ENCODE data around the gene SLC48A1. TPM values are rescaled to one million over a fixed set of nuclear protein-coding genes. Genes with fewer than 3 reads are reported as not detected.

SLC48A1 gene
- total and polyA plus RNA-seq, 4 donors, result 6.1 to 15.4 (median 9.3) TPM

DNA sequence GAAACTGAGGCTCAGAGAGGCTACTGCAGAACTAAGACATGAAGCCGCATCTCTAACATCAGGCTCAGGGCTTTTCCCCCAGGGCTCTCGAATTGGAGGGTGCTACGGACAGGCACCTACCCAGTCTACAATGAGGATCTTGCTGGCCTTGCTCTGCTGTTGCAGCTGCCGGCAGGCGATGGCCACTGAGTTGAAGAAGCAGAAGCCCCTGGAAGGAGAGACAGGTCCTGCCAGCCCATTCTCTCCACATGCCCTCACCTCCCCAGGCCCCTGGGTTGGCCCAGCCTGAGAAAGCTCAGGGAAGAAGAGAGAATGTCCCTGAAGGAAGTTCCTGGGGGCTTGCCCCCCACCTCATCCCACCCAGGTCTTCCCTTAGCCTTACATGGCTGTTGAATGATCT is 16.1 kb downstream of the SLC48A1 start (continued):
- TF ChIP-seq, protein P1, sequence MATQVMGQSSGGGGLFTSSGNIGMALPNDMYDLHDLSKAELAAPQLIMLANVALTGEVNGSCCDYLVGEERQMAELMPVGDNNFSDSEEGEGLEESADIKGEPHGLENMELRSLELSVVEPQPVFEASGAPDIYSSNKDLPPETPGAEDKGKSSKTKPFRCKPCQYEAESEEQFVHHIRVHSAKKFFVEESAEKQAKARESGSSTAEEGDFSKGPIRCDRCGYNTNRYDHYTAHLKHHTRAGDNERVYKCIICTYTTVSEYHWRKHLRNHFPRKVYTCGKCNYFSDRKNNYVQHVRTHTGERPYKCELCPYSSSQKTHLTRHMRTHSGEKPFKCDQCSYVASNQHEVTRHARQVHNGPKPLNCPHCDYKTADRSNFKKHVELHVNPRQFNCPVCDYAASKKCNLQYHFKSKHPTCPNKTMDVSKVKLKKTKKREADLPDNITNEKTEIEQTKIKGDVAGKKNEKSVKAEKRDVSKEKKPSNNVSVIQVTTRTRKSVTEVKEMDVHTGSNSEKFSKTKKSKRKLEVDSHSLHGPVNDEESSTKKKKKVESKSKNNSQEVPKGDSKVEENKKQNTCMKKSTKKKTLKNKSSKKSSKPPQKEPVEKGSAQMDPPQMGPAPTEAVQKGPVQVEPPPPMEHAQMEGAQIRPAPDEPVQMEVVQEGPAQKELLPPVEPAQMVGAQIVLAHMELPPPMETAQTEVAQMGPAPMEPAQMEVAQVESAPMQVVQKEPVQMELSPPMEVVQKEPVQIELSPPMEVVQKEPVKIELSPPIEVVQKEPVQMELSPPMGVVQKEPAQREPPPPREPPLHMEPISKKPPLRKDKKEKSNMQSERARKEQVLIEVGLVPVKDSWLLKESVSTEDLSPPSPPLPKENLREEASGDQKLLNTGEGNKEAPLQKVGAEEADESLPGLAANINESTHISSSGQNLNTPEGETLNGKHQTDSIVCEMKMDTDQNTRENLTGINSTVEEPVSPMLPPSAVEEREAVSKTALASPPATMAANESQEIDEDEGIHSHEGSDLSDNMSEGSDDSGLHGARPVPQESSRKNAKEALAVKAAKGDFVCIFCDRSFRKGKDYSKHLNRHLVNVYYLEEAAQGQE (IDR thresholded peaks at IDR 0.05), result no peak
- no peak for TF ChIP-seq RXRA (IDR thresholded peaks at IDR 0.05)

DNA sequence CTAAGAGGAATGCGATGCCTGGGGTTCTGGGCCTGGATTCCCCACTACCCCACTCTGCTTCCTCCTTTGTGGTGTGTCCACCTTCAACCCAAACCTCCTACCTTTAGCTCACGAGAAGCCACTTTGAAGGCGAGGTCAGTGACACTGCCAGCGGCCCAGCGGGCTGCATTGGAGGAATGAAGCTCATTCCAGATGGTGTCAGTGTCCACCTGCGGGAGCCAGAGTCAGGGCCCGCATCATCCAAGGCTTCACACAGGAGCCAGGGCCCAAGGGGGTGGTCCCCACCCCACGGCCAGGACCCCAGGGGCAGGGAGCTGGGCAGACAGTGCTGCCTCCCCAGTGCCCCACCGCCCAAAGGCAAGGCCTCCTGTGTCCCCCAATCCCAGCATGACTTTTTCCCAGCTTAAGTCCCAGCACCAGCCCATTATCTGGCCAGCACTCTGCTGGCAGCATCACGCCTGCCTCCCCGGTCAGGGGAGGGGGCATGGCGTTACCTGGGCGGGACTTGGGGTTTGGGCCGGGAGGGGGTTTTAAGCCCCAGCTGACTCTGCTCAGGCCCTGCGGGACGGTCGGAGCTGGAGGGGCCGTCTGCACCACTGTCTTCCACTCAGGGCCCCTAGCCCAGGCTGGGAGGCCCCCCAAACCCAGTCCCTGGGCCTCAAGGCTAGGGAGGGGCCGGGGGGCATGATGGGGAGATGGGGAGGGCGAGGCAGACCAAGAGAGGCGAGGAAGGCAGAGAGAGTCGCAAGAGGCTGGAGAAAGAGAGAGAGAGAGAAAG is 16.9 kb downstream of the SLC48A1 start:
- no peak for DNase-seq (ENCODE audit: low spot score)
- Histone ChIP-seq H3K27ac (ENCODE audit: low read depth in 1 of 2, low read length in 2 of 2) (no peak overlapping the region), H3K9me3 (ENCODE audit: control insufficient read depth in 4 of 4, low read length in 3 of 4) (no peaks in the 10 kb centered on the region), H3K9ac (ENCODE audit: low read depth in 1 of 2, low read length in 2 of 2) (no peak overlapping the region), H3K27me3 (ENCODE audit: control insufficient read depth in 4 of 4, insufficient read depth in 4 of 4, low read length in 3 of 4) (no peaks in the 10 kb centered on the region), H3K4me1 (ENCODE audit: control insufficient read depth in 4 of 4, insufficient read depth in 4 of 4, low read length in 3 of 4) (no peaks in the 10 kb centered on the region), H3K36me3 (ENCODE audit: control insufficient read depth in 4 of 4, insufficient read depth in 3 of 4, low read depth in 1 of 4, low read length in 3 of 4) (peaks cover 2 to 39% (median 4%) of the 10 kb centered on the region in 4 donors), H3K4me3 (ENCODE audit: low read depth in 1 of 3, low read length in 3 of 3) (no peak overlapping the region)
- TF ChIP-seq HNF4A (conservative IDR thresholded peaks at IDR 0.05) (no peak), FOXA1 (IDR thresholded peaks at IDR 0.05) (no peak), EGR1 (IDR thresholded peaks at IDR 0.05; ENCODE audit: low read depth in 2 of 2) (no peak), NR2F2 (IDR thresholded peaks at IDR 0.05) (no peak), HNF4G (IDR thresholded peaks at IDR 0.05) (no peak), RAD21 (IDR thresholded peaks at IDR 0.05) (no peak), YY1 (IDR thresholded peaks at IDR 0.05) (no peak), TAF1 (conservative IDR thresholded peaks at IDR 0.05) (no peak), FOXA2 (IDR thresholded peaks at IDR 0.05) (no peak), JUND (IDR thresholded peaks at IDR 0.05) (no peak)
- TF ChIP-seq, protein P2, sequence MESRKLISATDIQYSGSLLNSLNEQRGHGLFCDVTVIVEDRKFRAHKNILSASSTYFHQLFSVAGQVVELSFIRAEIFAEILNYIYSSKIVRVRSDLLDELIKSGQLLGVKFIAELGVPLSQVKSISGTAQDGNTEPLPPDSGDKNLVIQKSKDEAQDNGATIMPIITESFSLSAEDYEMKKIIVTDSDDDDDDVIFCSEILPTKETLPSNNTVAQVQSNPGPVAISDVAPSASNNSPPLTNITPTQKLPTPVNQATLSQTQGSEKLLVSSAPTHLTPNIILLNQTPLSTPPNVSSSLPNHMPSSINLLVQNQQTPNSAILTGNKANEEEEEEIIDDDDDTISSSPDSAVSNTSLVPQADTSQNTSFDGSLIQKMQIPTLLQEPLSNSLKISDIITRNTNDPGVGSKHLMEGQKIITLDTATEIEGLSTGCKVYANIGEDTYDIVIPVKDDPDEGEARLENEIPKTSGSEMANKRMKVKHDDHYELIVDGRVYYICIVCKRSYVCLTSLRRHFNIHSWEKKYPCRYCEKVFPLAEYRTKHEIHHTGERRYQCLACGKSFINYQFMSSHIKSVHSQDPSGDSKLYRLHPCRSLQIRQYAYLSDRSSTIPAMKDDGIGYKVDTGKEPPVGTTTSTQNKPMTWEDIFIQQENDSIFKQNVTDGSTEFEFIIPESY (IDR thresholded peaks at IDR 0.05), result no peak
- TF ChIP-seq, protein P3, sequence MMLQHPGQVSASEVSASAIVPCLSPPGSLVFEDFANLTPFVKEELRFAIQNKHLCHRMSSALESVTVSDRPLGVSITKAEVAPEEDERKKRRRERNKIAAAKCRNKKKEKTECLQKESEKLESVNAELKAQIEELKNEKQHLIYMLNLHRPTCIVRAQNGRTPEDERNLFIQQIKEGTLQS (IDR thresholded peaks at IDR 0.05), result no peak
- TF ChIP-seq, protein P1 (IDR thresholded peaks at IDR 0.05), result no peak
- WGBS, result 92% methylated on average over 22 of the region's 22 CpGs

All from liver (tissue), 9 donors.